Lung (tissue), 12 donors: Measurements from ENCODE around the gene SMC1A. TPM values are rescaled to one million over a fixed set of nuclear protein-coding genes. Genes with fewer than 3 reads are reported as not detected.

ENCODE experiments used
- ATAC-seq: fragments of 200-7000 bp; cut with Tn5 transposase; one replicate; pipeline ENCODE4 v1.9.1; 2020; ENCODE audit warnings: moderate number of reproducible peaks; ENCODE audit not compliant: insufficient read depth, low FRiP score
- DNase-seq, 3 donors: peaks; one replicate each; pipeline ENCODE4 v3.0.0-alpha.2; 2013 to 2017
- H3K27ac ChIP-seq, 2 donors: one replicate each; pipeline ENCODE4 v1.5.1; 2013; ENCODE audit warnings: mild to moderate bottlenecking in 2 of 2, moderate library complexity in 2 of 2, control low read depth in 1 of 2, inconsistent platforms in 1 of 2, low read depth in 1 of 2, low read length in 1 of 2
- H3K27me3 ChIP-seq, 3 donors: one replicate each; pipeline ENCODE4 v1.5.1; 2013; ENCODE audit warnings: low read length in 2 of 3; ENCODE audit not compliant: control insufficient read depth in 3 of 3, insufficient read depth in 3 of 3
- H3K36me3 ChIP-seq, 4 donors: one replicate each; pipeline ENCODE4 v1.5.1; 2013; ENCODE audit warnings: low read length in 4 of 4, mild to moderate bottlenecking in 1 of 4, moderate library complexity in 1 of 4; ENCODE audit not compliant: control insufficient read depth in 4 of 4, insufficient read depth in 4 of 4
- H3K4me1 ChIP-seq, 5 donors: one replicate each; pipeline ENCODE4 v1.5.1; 2013; ENCODE audit warnings: low read length in 5 of 5, mild to moderate bottlenecking in 2 of 5, moderate library complexity in 1 of 5; ENCODE audit not compliant: control insufficient read depth in 5 of 5, insufficient read depth in 5 of 5
- H3K4me3 ChIP-seq: one replicate; pipeline ENCODE4 v1.5.1; 2013; ENCODE audit warnings: mild to moderate bottlenecking, control low read depth, moderate library complexity
- H3K9ac ChIP-seq, 2 donors: one replicate each; pipeline ENCODE4 v1.5.1; 2013; ENCODE audit warnings: low read length in 2 of 2, control low read depth in 1 of 2; ENCODE audit not compliant: insufficient read depth in 1 of 2
- H3K9me3 ChIP-seq, 4 donors: one replicate each; pipeline ENCODE4 v1.5.1; 2013; ENCODE audit warnings: low read length in 3 of 4, mild to moderate bottlenecking in 1 of 4, moderate library complexity in 1 of 4; ENCODE audit not compliant: control insufficient read depth in 4 of 4, insufficient read depth in 3 of 4
- CTCF ChIP-seq: IDR thresholded peaks from 2 replicates; pipeline ENCODE4 v1.5.1; 2012; ENCODE audit warnings: mild to moderate bottlenecking; ENCODE audit errors: control extremely low read depth, extremely low read depth
- WGBS, 2 donors: extraction: QIAGEN DNeasy Blood & Tissue Kit; methylation state at CpG; one replicate each; pipeline ENCODE4 v1.1.7; 2013; 5-methylcytosine and 5-hydroxymethylcytosine counted together
- polyA plus RNA-seq, 2 donors: library from polyadenylated mRNA; stranded (reverse); fragments of 200-250 nt; gene quantifications; one replicate each; pipeline ENCODE4 v1.2.1, GENCODE V29; 2013
- total RNA-seq, 2 donors: library from RNA; depleted of rRNA in 1 of 2; stranded (reverse); fragments of >200 nt in 1 of 2; gene quantifications; one replicate each; pipeline ENCODE4 v1.2.1, GENCODE V29; 2014 to 2021
- donor health status: control.
- donor health status: control.
- donor health status: Bipolar disorder and iron deficiency.
- donor health status: healthy.
- donor health status: DM: yes; HTN: yes; CAD: no.

SMC1A gene
- total and polyA plus RNA-seq, 4 donors = 11.2 to 56.2 (median 22.4) TPM

DNA sequence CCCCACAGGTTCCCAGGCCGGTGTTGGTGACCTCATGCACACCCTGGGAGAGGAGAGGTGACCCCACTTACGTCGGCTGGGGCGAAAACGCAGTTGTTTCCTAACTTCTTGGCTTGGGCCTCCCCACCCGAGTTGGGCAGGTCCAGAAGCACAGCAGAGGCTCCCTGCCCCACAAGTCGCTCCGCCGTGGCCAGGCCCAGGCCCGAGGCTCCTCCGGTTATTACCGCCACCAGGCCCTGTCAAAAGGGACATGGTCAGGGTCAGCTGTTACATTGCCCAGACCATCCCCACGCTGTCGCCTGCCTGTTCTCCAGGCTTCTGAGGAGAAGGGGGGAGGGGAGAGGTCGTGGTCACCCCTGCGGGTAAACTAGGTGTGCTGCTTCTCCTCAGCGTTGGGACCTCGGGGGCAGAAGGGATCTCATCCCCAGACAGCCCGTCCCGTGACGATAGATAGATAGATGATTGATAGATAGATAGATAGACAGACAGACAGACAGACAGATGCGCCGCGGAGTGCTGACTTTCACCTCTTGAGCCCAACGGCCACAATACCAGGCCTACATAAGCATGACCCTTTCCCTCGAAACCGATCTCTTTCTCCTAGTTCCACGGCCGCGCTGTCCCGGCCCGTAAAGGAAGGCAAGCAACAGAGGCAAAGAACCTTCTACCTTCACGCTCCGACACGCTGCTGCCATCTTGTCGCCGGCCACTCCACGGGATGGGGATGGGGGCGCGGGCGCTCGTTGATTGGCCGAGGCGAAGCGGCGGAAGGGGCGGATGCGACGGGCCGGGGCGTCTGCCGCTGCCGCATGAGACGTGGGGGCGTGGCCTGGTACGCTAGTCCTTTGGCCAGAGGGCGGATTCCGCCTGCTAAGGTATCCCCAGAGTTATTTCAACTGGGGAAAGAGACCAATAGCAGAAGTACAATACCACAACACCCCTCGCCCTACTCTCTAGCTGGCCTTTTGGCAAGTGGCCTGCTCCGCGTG lies 11.5 kb upstream of the SMC1A start, which contains the start of gene HSD17B10:
Gene HSD17B10 (minus strand): TSS at position 720 of the 989 bp plus-strand sequence. CDS start 25 bp downstream, at position 695.
- peak; percentile 96 for ATAC-seq
- H3K4me3 ChIP-seq = peak within 1 kb of the TSS; percentile 49
- WGBS, 2 donors = 21 to 26% methylated on average over 27 to 61 of the region's 61 CpGs

GRCh38 chrX:53430231-53430630 lies 7.8 kb upstream of the SMC1A start:
- DNase-seq = no peak
- TF ChIP-seq CTCF = no peak
- no peak for ATAC-seq
- Histone ChIP-seq H3K27ac (no peak overlapping the region), H3K9ac (no peak overlapping the region), H3K9me3 (peaks cover 0 to 1% (median 0%) of the 10 kb centered on the region in 4 donors), H3K4me1 (no peaks in the 10 kb centered on the region), H3K36me3 (peaks cover 0 to 11% (median 8%) of the 10 kb centered on the region in 4 donors), H3K27me3 (peaks cover 0 to 31% (median 30%) of the 10 kb centered on the region in 3 donors), H3K4me3 (no peak overlapping the region)
- 89 to 92% methylated on average over 9 of the region's 9 CpGs for WGBS, 2 donors

More for the DNA sequence above, 11.5 kb upstream of the SMC1A start, which contains the start of gene HSD17B10:
- H3K36me3 ChIP-seq = peaks cover 0 to 11% (median 8%) of the 10 kb centered on the region in 4 donors
- peaks cover 0 to 1% (median 0%) of the 10 kb centered on the region in 4 donors for H3K9me3 ChIP-seq
- no peaks in the 10 kb centered on the region for H3K4me1 ChIP-seq
- peak within 1 kb of the TSS; percentile 46 to 57 for H3K9ac ChIP-seq
- H3K27me3 ChIP-seq = peaks cover 0 to 42% (median 30%) of the 10 kb centered on the region in 3 donors
- H3K27ac ChIP-seq = peak within 1 kb of the TSS; percentile 75 to 79
- peak; percentile 84 to 88 (median 88) for DNase-seq
- no peak for TF ChIP-seq CTCF

GRCh38 chrX:53429755-53430154 lies 7.3 kb upstream of the SMC1A start:
- Histone ChIP-seq H3K9me3 (peaks cover 0 to 1% (median 0%) of the 10 kb centered on the region in 4 donors), H3K36me3 (peaks cover 0 to 11% (median 8%) of the 10 kb centered on the region in 4 donors), H3K4me1 (no peaks in the 10 kb centered on the region), H3K27me3 (peaks cover 0 to 31% (median 30%) of the 10 kb centered on the region in 3 donors), H3K27ac (no peak overlapping the region), H3K9ac (no peak overlapping the region), H3K4me3 (no peak overlapping the region)
- DNase-seq = no peak
- 94 to 98% methylated on average over 8 of the region's 8 CpGs for WGBS, 2 donors
- TF ChIP-seq CTCF = no peak
- ATAC-seq = no peak
